Measurements from ENCODE around the gene SLC22A2.

DNA sequence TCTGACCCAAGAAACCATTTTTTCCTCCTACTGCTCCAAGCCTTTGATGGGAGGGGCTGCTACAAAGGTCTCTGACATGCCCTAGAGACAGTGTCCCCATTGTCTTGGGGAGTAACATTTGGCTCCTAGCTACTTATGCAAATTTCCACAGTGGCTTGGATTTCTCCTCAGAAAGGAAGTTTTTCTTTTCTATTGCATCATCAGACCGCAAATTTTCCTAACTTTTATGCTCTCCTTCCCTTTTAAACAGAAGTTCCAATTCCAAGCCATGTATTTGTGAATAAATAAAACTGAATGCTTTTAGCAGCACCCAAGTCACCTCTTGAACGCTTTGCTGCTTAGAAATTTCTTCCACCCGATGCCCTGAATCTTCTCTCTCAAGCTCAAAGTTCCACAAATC lies 51.0 kb downstream of the SLC22A2 start:
- TF ChIP-seq POLR2A (IDR thresholded peaks at IDR 0.05; ENCODE audit: low read depth, low read length) = no peak
- no peak for TF ChIP-seq MAX (IDR thresholded peaks at IDR 0.05; ENCODE audit: low read depth, low read length)
- TF ChIP-seq EGR1 (IDR thresholded peaks at IDR 0.05; ENCODE audit: borderline replicate concordance in 1 of 2, low read depth in 2 of 2, low read length in 2 of 2) = no peak
- TF ChIP-seq MXI1 (IDR thresholded peaks at IDR 0.05; ENCODE audit: low read depth, low read length) = no peak
- TF ChIP-seq NFIC (IDR thresholded peaks at IDR 0.05; ENCODE audit: low read depth, low read length) = no peak
- TF ChIP-seq POLR2AphosphoS2 (IDR thresholded peaks at IDR 0.05; ENCODE audit: low read depth, low read length) = no peak
- no peak for TF ChIP-seq RAD21 (IDR thresholded peaks at IDR 0.05; ENCODE audit: insufficient read depth, low read depth, low read length)
- TF ChIP-seq JUND (IDR thresholded peaks at IDR 0.05; ENCODE audit: low read depth, low read length) = no peak
- TF ChIP-seq IRF3 (IDR thresholded peaks at IDR 0.05) = no peak
- no peak for TF ChIP-seq MYB (IDR thresholded peaks at IDR 0.05; ENCODE audit: borderline replicate concordance, low read depth, low read length)
- TF ChIP-seq, protein P1, sequence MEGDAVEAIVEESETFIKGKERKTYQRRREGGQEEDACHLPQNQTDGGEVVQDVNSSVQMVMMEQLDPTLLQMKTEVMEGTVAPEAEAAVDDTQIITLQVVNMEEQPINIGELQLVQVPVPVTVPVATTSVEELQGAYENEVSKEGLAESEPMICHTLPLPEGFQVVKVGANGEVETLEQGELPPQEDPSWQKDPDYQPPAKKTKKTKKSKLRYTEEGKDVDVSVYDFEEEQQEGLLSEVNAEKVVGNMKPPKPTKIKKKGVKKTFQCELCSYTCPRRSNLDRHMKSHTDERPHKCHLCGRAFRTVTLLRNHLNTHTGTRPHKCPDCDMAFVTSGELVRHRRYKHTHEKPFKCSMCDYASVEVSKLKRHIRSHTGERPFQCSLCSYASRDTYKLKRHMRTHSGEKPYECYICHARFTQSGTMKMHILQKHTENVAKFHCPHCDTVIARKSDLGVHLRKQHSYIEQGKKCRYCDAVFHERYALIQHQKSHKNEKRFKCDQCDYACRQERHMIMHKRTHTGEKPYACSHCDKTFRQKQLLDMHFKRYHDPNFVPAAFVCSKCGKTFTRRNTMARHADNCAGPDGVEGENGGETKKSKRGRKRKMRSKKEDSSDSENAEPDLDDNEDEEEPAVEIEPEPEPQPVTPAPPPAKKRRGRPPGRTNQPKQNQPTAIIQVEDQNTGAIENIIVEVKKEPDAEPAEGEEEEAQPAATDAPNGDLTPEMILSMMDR (IDR thresholded peaks at IDR 0.05 in 2 of 3, conservative IDR thresholded peaks at IDR 0.05 in 1 of 3; ENCODE audit: control insufficient read depth in 2 of 3, extremely low read depth in 1 of 3, insufficient read depth in 1 of 3, low read depth in 3 of 3, low read length in 3 of 3) = no peak
- TF ChIP-seq REST (IDR thresholded peaks at IDR 0.05; ENCODE audit: low read depth, low read length) = no peak
- TF ChIP-seq YY1 (IDR thresholded peaks at IDR 0.05; ENCODE audit: low read depth, low read length) = no peak
- TF ChIP-seq RFX5 (IDR thresholded peaks at IDR 0.05; ENCODE audit: low read depth, low read length) = no peak

Data from GM12878 (cell line).